KOPT-K1 (cell line): ENCODE measurements around the gene GIPC2.
"Not testable (repeated sequence)": the region's sequence is repeated elsewhere in the genome, so short reads cannot be mapped to it uniquely, and the experiment has no call there.

Experiments
- H3K27ac ChIP-seq: fragments of 200-600 bp; sonication (generic); 2 replicates; pipeline ENCODE4 v1.5.1; 2016; ENCODE audit warnings: antibody characterized with exemption, mild to moderate bottlenecking, low read depth, low read length; ENCODE audit not compliant: poor library complexity, severe bottlenecking
- H3K36me3 ChIP-seq: fragments of 200-600 bp; sonication (generic); 2 replicates; pipeline ENCODE4 v1.5.1; 2017; ENCODE audit warnings: antibody characterized with exemption, mild to moderate bottlenecking, low read length, moderate library complexity; ENCODE audit not compliant: insufficient read depth
- H3K9me3 ChIP-seq: fragments of 200-600 bp; sonication (generic); 2 replicates; pipeline ENCODE4 v1.5.1; 2017; ENCODE audit warnings: antibody characterized with exemption, low read length, mild to moderate bottlenecking; ENCODE audit not compliant: insufficient read depth, poor library complexity, severe bottlenecking

GIPC2 gene

DNA sequence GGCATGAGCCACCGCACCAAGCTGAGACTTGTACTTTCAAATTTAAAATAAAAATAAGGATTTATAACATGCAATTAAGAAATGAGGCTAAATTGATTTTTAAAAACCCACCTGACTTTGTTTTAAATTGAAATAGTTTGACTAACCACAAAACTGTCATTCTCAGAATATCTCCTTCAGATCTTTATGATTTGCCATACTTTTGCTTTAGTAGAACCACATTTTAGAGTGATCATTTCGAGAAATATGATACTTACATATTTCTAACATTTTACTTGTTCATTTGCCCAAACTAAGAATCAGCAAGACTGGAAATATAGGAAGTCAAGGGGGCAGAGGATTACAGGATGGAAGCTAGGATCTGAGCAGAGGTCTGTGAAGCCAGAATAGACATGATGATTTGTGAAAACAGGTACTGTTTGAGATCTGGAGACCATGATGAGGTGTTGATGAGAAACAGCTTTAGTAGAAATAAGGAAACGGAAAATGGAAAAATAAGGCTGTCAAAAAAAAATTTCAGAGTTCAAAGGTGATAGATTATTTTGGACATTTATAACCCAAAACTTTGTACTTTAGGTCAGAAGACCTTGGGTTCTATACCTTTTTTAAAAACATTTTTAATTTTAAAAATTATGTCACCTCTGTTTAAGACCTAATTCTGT lies 44.8 kb downstream of the GIPC2 start:
- Histone ChIP-seq H3K27ac (no peak overlapping the region), H3K9me3 (peaks cover 13% of the 10 kb centered on the region), H3K36me3 (no peaks in the 10 kb centered on the region)

DNA sequence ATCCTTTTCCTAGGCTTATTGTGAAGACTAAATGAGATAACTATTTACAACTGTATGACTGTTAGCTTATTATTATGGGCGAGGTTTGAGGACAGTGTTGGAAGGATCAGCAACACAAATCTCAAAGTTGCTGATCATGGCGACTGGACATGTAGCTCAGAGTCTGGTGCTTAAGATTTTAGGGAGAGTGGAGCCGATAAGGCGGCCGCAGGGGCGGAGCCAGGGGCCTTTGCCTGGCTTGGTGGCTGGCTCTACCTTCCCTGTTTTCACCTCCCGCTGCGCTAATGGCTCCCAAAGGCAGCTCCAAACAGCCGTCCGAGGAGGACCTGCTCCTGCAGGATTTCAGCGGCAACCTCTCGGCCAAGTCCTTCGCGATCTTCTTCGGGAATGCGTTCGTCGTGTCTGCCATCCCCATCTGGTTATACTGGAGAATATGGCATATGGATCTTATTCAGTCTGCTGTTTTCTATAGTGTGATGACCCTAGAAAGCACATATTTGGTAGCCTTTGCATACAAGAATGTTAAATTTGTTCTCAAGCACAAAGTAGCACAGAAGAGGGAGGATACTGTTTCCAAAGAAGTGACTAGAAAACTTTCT lies 45.5 kb downstream of the GIPC2 start:
- peaks cover 6% of the 10 kb centered on the region for H3K9me3 ChIP-seq
- no peaks in the 10 kb centered on the region for H3K36me3 ChIP-seq
- H3K27ac ChIP-seq = no peak overlapping the region

DNA sequence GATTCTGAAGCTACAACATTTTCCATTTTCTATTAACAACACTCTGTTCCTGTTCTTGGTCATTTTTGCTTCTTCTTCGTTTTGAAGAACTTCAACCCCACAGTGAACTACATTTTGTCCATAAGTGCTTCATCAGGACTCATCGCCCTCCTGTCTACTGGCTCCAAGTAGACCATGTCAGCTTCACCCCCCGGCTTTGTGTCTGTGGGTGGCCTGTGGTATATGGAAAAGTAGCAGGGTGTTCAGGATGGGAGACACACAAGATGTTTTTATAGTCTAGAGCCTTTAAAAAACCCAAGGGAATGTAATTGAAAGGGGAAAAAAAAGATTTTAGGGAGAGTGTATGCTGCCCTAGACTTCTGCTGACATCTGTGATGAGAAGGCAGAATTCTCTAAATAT lies 46.1 kb downstream of the GIPC2 start:
- Histone ChIP-seq H3K27ac (no peak overlapping the region), H3K9me3 (peaks cover under 1% of the 10 kb centered on the region), H3K36me3 (no peaks in the 10 kb centered on the region)

DNA sequence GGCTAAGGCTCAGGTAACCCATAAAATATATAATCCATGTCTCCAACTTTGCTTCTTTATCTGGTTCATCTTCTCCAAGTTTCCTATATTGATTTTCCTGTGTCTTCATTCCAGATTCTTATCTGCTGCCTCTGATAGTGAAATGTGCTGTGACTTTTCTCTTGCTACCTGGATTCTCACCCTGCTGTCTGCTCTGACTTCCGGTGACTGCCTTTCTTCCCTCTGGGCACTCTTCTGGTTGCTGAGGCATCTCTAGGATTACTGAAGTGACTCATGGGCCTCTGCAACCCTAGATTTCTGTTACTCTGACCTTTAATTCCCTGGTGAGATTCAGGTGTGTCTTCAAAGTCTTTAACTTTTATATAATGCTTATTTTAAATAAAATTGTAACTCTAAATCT lies 46.9 kb downstream of the GIPC2 start:
- Histone ChIP-seq H3K9me3 (no peaks in the 10 kb centered on the region), H3K27ac (no peak overlapping the region), H3K36me3 (no peaks in the 10 kb centered on the region)

DNA sequence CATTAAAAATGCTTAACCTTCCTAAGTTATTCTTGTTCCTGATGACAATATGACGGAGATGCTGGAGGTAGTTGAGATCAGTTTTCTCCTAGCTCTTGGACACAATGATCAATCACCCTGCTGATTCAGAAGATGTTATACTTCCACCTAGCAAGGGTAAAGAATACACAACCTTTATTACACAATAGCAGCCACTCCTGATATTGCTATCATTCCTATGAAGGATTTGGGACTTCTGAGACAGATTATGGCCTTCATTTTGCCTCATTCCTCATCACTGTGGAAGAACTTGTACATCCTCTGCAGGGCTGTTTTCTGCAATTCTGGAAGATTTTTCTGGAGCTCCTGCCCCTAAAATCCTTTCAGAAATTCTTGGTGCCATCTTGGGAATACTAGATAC lies 47.8 kb downstream of the GIPC2 start:
- Histone ChIP-seq H3K36me3 (no peaks in the 10 kb centered on the region), H3K27ac (no peak overlapping the region), H3K9me3 (no peaks in the 10 kb centered on the region)

DNA sequence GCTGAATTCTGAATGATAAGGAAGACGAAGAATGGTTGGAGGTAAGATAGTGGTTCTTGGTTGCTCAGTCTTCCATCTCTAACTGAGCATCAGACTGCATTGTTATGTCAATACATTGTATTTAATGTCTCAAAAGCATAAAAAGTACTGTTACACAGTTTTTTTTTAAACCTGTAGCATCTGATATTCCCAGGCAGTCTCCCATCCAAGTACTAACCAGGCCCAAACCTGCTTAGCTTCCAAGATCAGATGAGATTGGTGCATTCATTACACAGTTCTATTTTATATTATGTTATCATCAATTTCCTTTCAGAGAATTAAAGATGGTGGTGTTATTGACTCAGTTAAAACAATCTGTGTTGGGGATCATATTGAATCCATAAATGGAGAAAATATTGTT lies 48.9 kb downstream of the GIPC2 start:
- Histone ChIP-seq H3K27ac (no peak overlapping the region), H3K9me3 (no peaks in the 10 kb centered on the region), H3K36me3 (no peaks in the 10 kb centered on the region)

DNA sequence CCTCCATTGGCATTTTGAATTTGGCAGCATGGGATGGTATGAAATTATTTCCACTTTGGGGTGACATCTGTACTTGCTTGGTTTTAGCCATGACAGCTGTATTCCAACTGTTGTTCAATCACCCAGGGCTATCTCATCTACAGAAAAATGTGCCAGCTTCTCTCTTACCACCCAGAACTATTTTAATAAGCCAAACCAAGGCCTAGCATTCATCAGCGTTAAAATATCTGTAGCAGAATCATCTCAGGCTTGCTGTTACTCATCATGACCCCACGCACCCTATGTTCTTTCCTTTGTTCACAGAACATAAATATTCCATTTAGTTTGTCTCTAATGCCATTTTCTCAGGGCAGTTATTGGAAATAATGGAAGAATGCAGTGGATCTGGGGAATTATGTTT lies 49.8 kb downstream of the GIPC2 start:
- H3K27ac ChIP-seq = no peak overlapping the region
- no peaks in the 10 kb centered on the region for H3K9me3 ChIP-seq
- no peaks in the 10 kb centered on the region for H3K36me3 ChIP-seq

DNA sequence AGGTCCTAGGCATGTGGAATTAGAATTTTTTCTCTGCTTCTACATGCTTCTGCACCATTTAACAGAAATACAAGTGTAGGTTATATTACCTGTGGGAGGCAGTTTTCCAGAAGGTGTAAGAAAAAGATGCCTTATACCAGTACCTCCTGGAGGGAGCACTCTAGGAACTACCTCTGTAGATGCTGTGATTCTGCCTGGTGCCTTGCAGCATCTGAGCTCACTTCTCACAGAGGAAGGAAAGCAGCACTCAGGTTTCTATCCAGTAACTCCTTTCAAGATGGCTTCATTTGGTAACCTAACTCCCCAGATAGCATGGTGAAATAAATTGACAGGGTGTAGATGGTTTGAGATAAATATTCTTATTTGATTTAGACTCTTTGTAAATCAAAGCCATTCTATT lies 50.3 kb downstream of the GIPC2 start:
- H3K36me3 ChIP-seq = no peaks in the 10 kb centered on the region
- H3K9me3 ChIP-seq = no peaks in the 10 kb centered on the region
- H3K27ac ChIP-seq = no peak overlapping the region

DNA sequence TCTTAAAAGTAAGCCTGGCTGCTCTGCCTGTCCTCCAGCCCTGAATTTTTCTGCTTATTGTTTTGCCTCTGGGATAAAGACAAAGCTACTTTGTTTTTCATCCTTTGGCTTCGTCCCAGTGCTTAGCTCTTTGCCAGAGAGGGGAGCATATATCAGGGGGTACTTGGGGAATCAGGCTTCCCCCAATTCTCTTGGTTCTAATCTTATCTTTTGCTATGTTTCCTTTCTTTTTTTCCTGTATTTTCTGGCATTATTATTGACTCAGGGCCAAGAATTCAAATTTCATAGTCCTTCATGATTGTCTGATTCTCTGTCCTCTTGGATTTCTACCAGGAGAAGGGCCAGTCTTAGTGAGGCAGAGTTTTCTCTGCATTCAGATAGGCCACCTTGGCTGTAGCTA lies 51.2 kb downstream of the GIPC2 start:
- no peaks in the 10 kb centered on the region for H3K36me3 ChIP-seq
- H3K27ac ChIP-seq = no peak overlapping the region
- no peaks in the 10 kb centered on the region for H3K9me3 ChIP-seq

DNA sequence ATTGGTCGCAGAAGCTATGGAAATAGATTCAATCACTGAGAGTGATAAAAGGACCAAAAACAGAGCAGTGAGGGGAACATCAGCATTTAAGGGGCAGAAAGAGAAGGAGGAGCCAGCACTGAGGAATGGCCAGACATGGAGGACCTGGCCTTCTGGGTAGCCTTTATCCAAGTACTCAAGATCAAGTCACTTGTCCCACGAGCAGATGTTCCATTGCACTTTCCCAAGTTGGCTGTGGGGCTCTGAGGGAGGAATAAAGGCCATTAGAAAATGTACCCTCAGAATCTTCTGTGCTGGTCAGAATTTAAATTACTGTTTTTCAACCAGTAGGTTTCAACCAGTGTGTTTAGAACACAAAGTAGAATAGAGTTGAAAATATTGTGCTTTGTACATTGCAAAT lies 55.3 kb downstream of the GIPC2 start:
- Histone ChIP-seq H3K36me3 (no peaks in the 10 kb centered on the region), H3K27ac (no peak overlapping the region), H3K9me3 (no peaks in the 10 kb centered on the region)

DNA sequence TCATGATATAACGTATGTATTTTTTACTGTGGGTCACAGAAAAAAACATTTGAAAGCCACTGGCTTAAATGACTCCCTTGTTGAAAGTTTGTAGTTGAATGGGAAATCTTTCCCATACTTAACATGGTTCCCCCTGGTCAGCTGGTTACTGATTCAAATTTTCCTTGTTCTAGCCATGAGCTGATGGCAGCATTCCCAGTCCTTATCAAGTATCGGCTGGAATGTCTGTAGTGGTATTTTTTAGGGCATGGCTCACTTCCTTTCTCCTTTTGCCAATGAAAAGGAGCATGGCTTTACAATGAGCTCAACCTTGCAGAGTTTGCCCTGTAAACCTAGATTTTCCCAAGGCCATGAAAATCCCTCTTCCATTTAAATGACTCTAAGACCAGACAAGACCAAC lies 55.7 kb downstream of the GIPC2 start:
- Histone ChIP-seq H3K27ac (no peak overlapping the region), H3K36me3 (no peaks in the 10 kb centered on the region), H3K9me3 (no peaks in the 10 kb centered on the region)

DNA sequence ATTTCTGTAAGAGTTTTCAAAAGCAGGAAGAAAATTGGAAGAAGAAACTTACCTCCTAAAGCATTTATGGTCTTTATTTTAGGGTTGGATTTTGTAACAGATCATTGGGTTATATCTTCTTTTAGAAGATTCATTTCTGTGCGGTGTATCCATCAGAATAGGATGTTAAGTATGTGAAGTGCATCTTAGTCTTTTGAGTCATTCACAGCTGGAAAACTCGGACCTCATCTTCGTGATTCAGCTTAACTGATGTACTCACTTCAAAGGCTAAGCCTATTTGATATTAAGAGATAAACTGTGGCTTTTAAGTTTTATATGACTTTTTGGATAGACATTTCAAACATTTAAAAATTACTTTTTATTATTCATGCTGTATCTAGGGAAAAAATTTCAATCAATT lies 56.3 kb downstream of the GIPC2 start:
- Histone ChIP-seq H3K9me3 (no peaks in the 10 kb centered on the region), H3K27ac (no peak overlapping the region)

DNA sequence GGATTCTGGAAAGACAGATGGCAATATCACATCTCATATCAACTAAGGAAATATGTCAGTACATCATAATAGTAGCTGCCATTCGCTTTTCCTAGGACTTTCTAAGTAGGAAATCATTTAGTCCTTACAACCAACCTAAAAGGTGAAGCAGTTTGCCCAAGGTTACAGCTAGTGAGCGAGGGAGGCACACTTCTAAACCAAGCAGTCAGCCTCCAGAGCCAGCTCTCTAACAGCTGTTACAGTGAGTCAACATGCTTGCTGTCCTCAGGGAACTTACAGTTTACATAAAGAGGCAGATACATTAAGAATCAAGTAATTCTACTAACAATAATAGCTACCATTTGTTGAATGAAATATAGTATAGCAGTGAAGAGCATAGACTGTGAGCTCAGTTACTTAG lies 57.1 kb downstream of the GIPC2 start:
- no peaks in the 10 kb centered on the region for H3K36me3 ChIP-seq
- H3K9me3 ChIP-seq = no peaks in the 10 kb centered on the region
- H3K27ac ChIP-seq = no peak overlapping the region

More for the DNA sequence above, 56.3 kb downstream of the GIPC2 start:
- H3K36me3 ChIP-seq = no peaks in the 10 kb centered on the region

DNA sequence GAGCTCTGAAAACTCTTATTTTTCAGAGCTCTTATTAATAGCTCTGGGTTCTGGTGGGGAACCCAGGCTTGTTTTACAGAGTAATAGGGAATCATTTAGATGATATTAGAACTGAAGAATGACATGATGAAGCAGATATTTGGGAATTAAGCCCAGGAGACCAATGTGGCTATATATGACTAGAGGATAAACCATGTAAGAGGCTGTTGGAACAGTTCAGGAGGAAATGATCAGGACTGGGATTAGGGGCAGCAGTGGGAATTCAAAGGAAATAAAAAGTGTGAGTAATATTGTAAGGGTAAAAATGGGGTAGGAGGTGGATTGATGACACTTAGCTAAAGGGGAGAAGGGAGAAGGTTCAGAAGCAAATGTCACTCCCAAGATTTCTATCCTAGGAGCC lies 58.6 kb downstream of the GIPC2 start:
- Histone ChIP-seq H3K36me3 (no peaks in the 10 kb centered on the region), H3K9me3 (no peaks in the 10 kb centered on the region), H3K27ac (no peak overlapping the region)

DNA sequence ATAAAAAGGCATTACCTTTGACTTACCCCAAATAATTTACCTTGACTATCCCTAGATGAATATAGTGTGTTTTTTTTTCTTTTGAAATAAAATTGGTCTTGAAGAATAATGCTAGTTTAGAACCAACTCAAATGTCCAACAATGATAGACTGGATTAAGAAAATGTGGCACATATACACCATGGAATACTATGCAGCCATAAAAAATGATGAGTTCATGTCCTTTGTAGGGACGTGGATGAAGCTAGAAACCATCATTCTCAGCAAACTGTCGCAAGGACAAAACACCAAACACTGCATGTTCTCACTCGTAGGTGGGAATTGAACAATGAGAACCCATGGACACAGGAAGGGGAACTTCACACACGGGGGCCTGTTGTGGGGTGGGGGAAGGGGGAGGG lies 63.9 kb downstream of the GIPC2 start:
- H3K27ac ChIP-seq, H3K9me3 ChIP-seq, H3K36me3 ChIP-seq: not testable (repeated sequence)

DNA sequence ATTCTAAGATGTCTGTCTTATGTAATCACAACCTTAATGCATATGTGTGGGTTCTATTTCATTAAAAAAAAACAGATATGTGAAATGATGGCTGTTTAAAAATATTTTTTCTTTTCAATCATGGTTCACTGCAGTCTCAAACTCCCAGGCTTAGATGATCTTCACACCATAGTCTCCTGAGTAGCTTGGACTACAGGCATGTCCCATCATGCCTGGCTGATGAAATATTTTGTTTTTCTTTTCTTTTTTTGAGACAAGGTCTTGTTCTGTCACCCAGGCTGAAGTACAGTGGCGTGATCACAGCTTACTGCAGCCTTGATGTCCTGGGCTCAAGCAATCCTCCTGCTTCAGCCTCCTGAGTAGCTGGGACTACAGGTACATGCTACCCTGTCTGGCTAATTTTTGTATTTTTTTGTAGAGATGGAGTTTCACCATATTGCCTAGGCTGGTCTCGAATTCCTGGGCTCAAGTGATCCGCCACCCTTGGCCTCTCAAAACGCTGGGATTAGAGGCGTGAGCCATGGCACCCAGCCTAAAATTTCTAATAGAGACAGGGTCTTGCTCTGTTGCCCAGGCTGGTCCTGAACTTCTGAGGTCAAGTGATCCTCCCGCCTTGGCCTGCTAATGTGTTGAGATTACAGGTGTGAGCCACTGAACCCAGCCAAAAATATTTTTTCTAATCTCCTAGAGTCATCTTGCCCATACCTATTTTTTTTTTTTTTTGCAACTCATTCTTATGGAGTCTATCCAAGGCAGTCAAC lies 67.6 kb downstream of the GIPC2 start:
- Histone ChIP-seq H3K36me3 (no peaks in the 10 kb centered on the region), H3K27ac (no peak overlapping the region), H3K9me3 (no peaks in the 10 kb centered on the region)
